A673 (cell line): Measurements from ENCODE around the gene MPO.

Experiments used
- EZH2 ChIP-seq: fragments of 200-600 bp; sonication (generic); IDR thresholded peaks from 2 replicates; pipeline ENCODE4 v1.6.1; 2017; ENCODE audit warnings: borderline replicate concordance, low read depth, mild to moderate bottlenecking, mixed read lengths, antibody characterized with exemption, low read length; ENCODE audit not compliant: poor library complexity, severe bottlenecking
- TF ChIP-seq, protein P1 (sequence below): fragments of 300-800, 200-600 bp; sonication (generic); conservative IDR thresholded peaks from 2 replicates; pipeline ENCODE4 v1.5.1; 2017; ENCODE audit warnings: low read depth, mild to moderate bottlenecking, antibody characterized with exemption, low read length, moderate library complexity, mixed read lengths

DNA sequence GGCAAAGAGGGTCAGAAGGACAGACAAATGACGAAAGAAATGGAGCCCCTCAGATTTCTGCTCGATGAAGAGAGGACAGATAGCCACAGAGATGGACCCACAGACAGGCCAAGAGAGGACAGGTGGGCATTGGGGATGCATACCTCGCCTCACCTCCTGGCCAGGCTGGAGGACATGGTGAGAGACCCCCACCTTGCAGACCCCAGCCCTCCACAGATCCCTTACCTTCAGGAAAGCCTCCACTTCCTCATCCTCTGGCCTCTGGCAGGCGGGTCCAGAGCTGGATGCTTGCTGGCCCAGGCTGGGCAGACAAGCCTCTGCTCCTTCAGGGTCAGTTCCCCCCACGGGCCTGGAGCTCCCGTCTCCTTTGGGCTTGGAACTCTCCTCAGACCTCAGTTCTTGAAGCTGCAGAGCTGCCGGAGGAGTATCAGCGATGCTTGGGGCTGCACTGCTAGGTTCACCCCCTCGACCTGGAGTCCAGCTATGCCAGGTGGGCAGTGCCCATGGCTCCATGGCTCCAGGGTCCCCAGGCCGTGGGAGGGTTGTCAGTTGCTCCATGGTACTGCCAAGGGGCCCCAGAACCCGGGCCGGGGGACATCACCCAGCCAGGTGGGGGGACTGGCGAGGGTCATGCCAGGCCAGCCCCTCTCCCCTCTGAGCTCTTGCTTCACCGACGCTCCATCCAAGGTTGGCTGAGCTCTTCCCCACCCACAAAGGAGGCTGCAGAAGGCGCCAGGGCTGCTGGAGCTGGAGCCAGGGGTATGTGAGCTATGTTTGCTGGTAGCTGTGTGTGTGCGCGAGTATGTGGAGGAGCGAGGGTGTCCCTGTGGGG is 46.8 kb upstream of the MPO start:
- TF ChIP-seq, protein P1, sequence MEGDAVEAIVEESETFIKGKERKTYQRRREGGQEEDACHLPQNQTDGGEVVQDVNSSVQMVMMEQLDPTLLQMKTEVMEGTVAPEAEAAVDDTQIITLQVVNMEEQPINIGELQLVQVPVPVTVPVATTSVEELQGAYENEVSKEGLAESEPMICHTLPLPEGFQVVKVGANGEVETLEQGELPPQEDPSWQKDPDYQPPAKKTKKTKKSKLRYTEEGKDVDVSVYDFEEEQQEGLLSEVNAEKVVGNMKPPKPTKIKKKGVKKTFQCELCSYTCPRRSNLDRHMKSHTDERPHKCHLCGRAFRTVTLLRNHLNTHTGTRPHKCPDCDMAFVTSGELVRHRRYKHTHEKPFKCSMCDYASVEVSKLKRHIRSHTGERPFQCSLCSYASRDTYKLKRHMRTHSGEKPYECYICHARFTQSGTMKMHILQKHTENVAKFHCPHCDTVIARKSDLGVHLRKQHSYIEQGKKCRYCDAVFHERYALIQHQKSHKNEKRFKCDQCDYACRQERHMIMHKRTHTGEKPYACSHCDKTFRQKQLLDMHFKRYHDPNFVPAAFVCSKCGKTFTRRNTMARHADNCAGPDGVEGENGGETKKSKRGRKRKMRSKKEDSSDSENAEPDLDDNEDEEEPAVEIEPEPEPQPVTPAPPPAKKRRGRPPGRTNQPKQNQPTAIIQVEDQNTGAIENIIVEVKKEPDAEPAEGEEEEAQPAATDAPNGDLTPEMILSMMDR, result no peak
- no peak for TF ChIP-seq EZH2
